A673 (cell line): ENCODE data around the gene LRRC2. TPM values are rescaled to one million over a fixed set of nuclear protein-coding genes. Genes with fewer than 3 reads are reported as not detected.

Experiments
- BruUV-seq: library from RNA; stranded (reverse); fragments of 400-500 nt; replicated peaks from 2 replicates; lab custom pipeline; 2021; lab: Mats Ljungman, UMichigan
- CTCF ChIA-PET: fragments of 300-600 bp; sonication (Branson Sonifier 250); formaldehyde crosslinking; loops from one replicate; lab custom pipeline; 2022; ENCODE audit warnings: antibody characterized with exemption; lab: Charles Lee
- POLR2A ChIA-PET: fragments of 300-600 bp; sonication (Branson Sonifier 250); formaldehyde crosslinking; loops from one replicate; lab custom pipeline; 2022; ENCODE audit warnings: antibody characterized with exemption; ENCODE audit not compliant: low non-redundant PET; lab: Charles Lee
- DNase-seq: peaks from one replicate; pipeline ENCODE4 v3.0.0-alpha.2; 2015; ENCODE audit warnings: low spot score
- H3K27ac ChIP-seq: fragments of 200-600 bp; sonication (generic); 2 replicates; pipeline ENCODE4 v1.5.1; 2016; ENCODE audit warnings: mixed run types, low read depth, mild to moderate bottlenecking, mixed read lengths, antibody characterized with exemption, low read length; ENCODE audit not compliant: poor library complexity, severe bottlenecking
- H3K27me3 ChIP-seq: fragments of 200-600 bp; sonication (generic); replicated peaks from 2 replicates; pipeline ENCODE4 v1.6.1; 2017; ENCODE audit warnings: mixed run types, low read depth, mild to moderate bottlenecking, mixed read lengths, antibody characterized with exemption, low read length; ENCODE audit not compliant: insufficient read depth, poor library complexity
- H3K36me3 ChIP-seq: fragments of 200-600 bp; sonication (generic); 2 replicates; pipeline ENCODE4 v1.6.1; 2016; ENCODE audit warnings: mixed run types, mild to moderate bottlenecking, mixed read lengths, antibody characterized with exemption, low read length; ENCODE audit not compliant: insufficient read depth, poor library complexity, severe bottlenecking
- H3K4me1 ChIP-seq: fragments of 200-600 bp; sonication (generic); 2 replicates; pipeline ENCODE4 v1.6.1; 2017; ENCODE audit warnings: mixed run types, mild to moderate bottlenecking, mixed read lengths, antibody characterized with exemption, low read length; ENCODE audit not compliant: insufficient read depth, poor library complexity, severe bottlenecking
- H3K4me3 ChIP-seq: fragments of 200-600 bp; sonication (generic); 2 replicates; pipeline ENCODE4 v1.5.1; 2016; ENCODE audit warnings: low read depth, mixed run types, mild to moderate bottlenecking, mixed read lengths, low read length; ENCODE audit not compliant: poor library complexity, severe bottlenecking
- H3K9me3 ChIP-seq: fragments of 200-600 bp; sonication (generic); 2 replicates; pipeline ENCODE4 v1.6.1; 2016; ENCODE audit warnings: mixed run types, low read depth, mild to moderate bottlenecking, mixed read lengths, antibody characterized with exemption, low read length; ENCODE audit not compliant: poor library complexity, severe bottlenecking
- CTCF ChIP-seq: fragments of 300-800, 200-600 bp; sonication (generic); conservative IDR thresholded peaks from 2 replicates; pipeline ENCODE4 v1.5.1; 2017; ENCODE audit warnings: low read depth, mild to moderate bottlenecking, antibody characterized with exemption, low read length, moderate library complexity, mixed read lengths
- EZH2 ChIP-seq: fragments of 200-600 bp; sonication (generic); IDR thresholded peaks from 2 replicates; pipeline ENCODE4 v1.6.1; 2017; ENCODE audit warnings: borderline replicate concordance, low read depth, mild to moderate bottlenecking, mixed read lengths, antibody characterized with exemption, low read length; ENCODE audit not compliant: poor library complexity, severe bottlenecking
- intact Hi-C: fragments of 100-400 bp; cut with micrococcal nuclease; formaldehyde crosslinking; loops from one replicate; pipeline ENCODE4 v1.10.0; 2022; ENCODE audit not compliant: unreplicated experiment
- total RNA-seq: library from RNA; stranded (reverse); gene quantifications from 2 replicates; pipeline ENCODE4 v1.2.3, GENCODE V29; 2021

Gene LRRC2
- total RNA-seq, 1 experiment from 2014 or later: 0.28 TPM

GRCh38 chr3:46478341-46478740 lies 87.8 kb downstream of the LRRC2 start:
- no TSS peak for BruUV-seq
- Histone ChIP-seq H3K27me3 (peaks cover 4% of the 10 kb centered on the region), H3K4me1 (no peaks in the 10 kb centered on the region), H3K27ac (no peak overlapping the region), H3K4me3 (no peak overlapping the region), H3K9me3 (no peaks in the 10 kb centered on the region), H3K36me3 (no peaks in the 10 kb centered on the region)
- DNase-seq: no peak
- intact Hi-C loops: no loop called here
- ChIA-PET POLR2A (no interaction called here), CTCF (no interaction called here)
- TF ChIP-seq EZH2 (no peak), CTCF (no peak)

GRCh38 chr3:46477756-46478155 lies 88.3 kb downstream of the LRRC2 start:
- intact Hi-C loops: no loop called here
- Histone ChIP-seq H3K4me1 (no peaks in the 10 kb centered on the region), H3K27ac (no peak overlapping the region), H3K27me3 (peaks cover 4% of the 10 kb centered on the region), H3K9me3 (no peaks in the 10 kb centered on the region), H3K4me3 (no peak overlapping the region), H3K36me3 (no peaks in the 10 kb centered on the region)
- ChIA-PET CTCF (no interaction called here), POLR2A (no interaction called here)
- TF ChIP-seq CTCF: no peak
- TF ChIP-seq EZH2: no peak
- BruUV-seq: no TSS peak
- DNase-seq: no peak

GRCh38 chr3:46477145-46477544 lies 89.0 kb downstream of the LRRC2 start:
- CTCF ChIA-PET: no interaction called here

More at GRCh38 chr3:46477145-46477544, 89.0 kb downstream of the LRRC2 start:
- H3K27ac ChIP-seq: no peak overlapping the region
- H3K9me3 ChIP-seq: no peaks in the 10 kb centered on the region
- no peak for TF ChIP-seq EZH2
- TF ChIP-seq CTCF: no peak
- intact Hi-C loops: no loop called here
- no peak overlapping the region for H3K4me3 ChIP-seq
- no peak for DNase-seq
- POLR2A ChIA-PET: no interaction called here
- BruUV-seq: no TSS peak
- H3K27me3 ChIP-seq: peaks cover 4% of the 10 kb centered on the region
- H3K36me3 ChIP-seq: no peaks in the 10 kb centered on the region
- H3K4me1 ChIP-seq: no peaks in the 10 kb centered on the region
